ES-I3 (cell line): ENCODE measurements around the gene MRPL3.

Source experiments
- H3K36me3 ChIP-seq: 2 replicates; pipeline ENCODE4 v1.6.1; 2013; ENCODE audit warnings: mild to moderate bottlenecking, low read length, control low read depth, moderate library complexity; ENCODE audit not compliant: insufficient read depth
- H3K4me1 ChIP-seq: 2 replicates; pipeline ENCODE4 v1.6.1; 2013; ENCODE audit warnings: mild to moderate bottlenecking, control low read depth, low read length; ENCODE audit not compliant: insufficient read depth
- H3K9ac ChIP-seq: 2 replicates; pipeline ENCODE4 v1.6.1; 2013; ENCODE audit warnings: low read depth, mild to moderate bottlenecking, low read length, moderate library complexity
- H3K9me3 ChIP-seq: 2 replicates; pipeline ENCODE4 v1.6.1; 2013; ENCODE audit warnings: mild to moderate bottlenecking, low read length, moderate library complexity; ENCODE audit not compliant: control insufficient read depth, insufficient read depth

Gene MRPL3

GRCh38 chr3:131477813-131478212 lies 25.0 kb downstream of the MRPL3 start:
- H3K4me1 ChIP-seq = no peaks in the 10 kb centered on the region
- H3K9ac ChIP-seq = no peak overlapping the region
- peaks cover 3% of the 10 kb centered on the region; the same call in 1 of the 2 replicates for H3K36me3 ChIP-seq
- H3K9me3 ChIP-seq = no peaks in the 10 kb centered on the region

- Histone ChIP-seq H3K9me3 (no peaks in the 10 kb centered on the region), H3K36me3 (peaks cover 6% of the 10 kb centered on the region; the same call in 1 of the 2 replicates), H3K9ac (no peak overlapping the region), H3K4me1 (no peaks in the 10 kb centered on the region)
Observed at GRCh38 chr3:131474115-131474514, 28.7 kb downstream of the MRPL3 start.

- H3K9ac ChIP-seq = no peak overlapping the region
- no peaks in the 10 kb centered on the region for H3K9me3 ChIP-seq
- H3K36me3 ChIP-seq = peaks cover 6% of the 10 kb centered on the region
- H3K4me1 ChIP-seq = no peaks in the 10 kb centered on the region
Observed at GRCh38 chr3:131470377-131470776, 32.4 kb downstream of the MRPL3 start.

GRCh38 chr3:131458653-131459052 lies 44.1 kb downstream of the MRPL3 start:
- no peaks in the 10 kb centered on the region for H3K4me1 ChIP-seq
- no peaks in the 10 kb centered on the region for H3K9me3 ChIP-seq
- no peak overlapping the region for H3K9ac ChIP-seq
- peaks cover 7% of the 10 kb centered on the region; the same call in 1 of the 2 replicates for H3K36me3 ChIP-seq

DNA sequence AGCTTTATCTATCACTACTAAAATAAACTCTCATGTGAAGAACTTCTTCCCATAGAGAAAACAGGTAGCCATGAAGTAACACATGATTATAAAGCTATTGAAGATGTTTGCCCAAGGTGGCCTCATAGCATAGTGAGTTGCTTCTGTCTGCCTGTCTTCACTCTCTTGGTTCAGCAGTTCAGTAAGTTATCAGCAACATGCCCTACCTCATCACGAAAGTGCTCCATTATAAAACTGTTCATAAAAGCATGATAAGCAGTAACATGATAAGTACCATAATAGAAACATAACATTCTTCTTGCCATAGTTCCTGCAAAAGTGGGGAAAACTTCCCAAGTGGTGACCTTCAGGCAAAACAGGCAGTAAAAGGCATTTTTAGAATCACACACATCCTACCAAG lies 45.6 kb downstream of the MRPL3 start:
- Histone ChIP-seq H3K36me3 (peaks cover 7% of the 10 kb centered on the region; the same call in 1 of the 2 replicates), H3K4me1 (no peaks in the 10 kb centered on the region), H3K9ac (no peak overlapping the region), H3K9me3 (no peaks in the 10 kb centered on the region)

GRCh38 chr3:131454501-131454900 lies 48.3 kb downstream of the MRPL3 start:
- H3K4me1 ChIP-seq = no peaks in the 10 kb centered on the region
- peaks cover under 1% of the 10 kb centered on the region; the same call in 1 of the 2 replicates for H3K36me3 ChIP-seq
- H3K9ac ChIP-seq = no peak overlapping the region
- H3K9me3 ChIP-seq = no peaks in the 10 kb centered on the region

DNA sequence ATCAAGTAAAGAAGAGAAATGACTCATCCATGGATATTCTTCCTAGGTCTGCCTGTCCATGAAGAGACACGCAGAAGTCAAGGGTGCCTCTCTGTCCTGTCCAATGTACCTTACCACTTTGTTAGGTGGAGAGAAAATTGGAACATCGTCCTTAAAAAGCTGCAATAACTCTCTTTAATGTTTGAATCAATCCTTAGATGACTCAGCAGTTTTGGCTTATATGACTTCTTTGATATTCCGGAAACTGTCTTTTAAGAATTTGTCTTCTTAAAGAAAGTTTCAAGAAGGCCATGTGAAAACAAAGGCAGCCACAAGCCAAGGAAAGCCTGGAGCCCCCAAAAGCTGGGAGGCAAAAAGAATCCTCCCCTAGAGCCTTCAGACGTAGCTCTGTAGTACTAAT lies 49.2 kb downstream of the MRPL3 start:
- H3K4me1 ChIP-seq = no peaks in the 10 kb centered on the region
- no peaks in the 10 kb centered on the region for H3K9me3 ChIP-seq
- no peak overlapping the region for H3K9ac ChIP-seq
- H3K36me3 ChIP-seq = no peaks in the 10 kb centered on the region; the same call in 1 of the 2 replicates

DNA sequence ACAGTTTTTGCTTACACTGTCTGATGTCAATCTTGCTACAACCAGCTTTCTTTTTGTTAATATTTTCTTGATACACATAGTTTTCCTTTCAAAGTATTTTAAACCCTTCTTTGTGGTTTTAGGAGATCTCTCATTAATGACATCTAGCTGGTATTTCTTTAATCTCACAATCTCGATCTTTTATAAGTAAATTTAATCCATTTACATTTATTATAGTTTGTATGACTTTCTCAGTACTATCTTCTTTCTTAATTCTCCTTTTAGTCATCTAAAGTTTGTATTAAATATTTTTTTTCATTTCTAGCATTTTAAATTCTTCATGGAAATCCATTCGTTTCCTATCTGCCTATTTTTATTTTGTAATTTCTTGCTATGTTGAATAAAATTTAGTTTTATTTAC lies 55.4 kb downstream of the MRPL3 start:
- no peaks in the 10 kb centered on the region for H3K9me3 ChIP-seq
- no peaks in the 10 kb centered on the region for H3K4me1 ChIP-seq
- H3K36me3 ChIP-seq = no peaks in the 10 kb centered on the region
- H3K9ac ChIP-seq = no peak overlapping the region

DNA sequence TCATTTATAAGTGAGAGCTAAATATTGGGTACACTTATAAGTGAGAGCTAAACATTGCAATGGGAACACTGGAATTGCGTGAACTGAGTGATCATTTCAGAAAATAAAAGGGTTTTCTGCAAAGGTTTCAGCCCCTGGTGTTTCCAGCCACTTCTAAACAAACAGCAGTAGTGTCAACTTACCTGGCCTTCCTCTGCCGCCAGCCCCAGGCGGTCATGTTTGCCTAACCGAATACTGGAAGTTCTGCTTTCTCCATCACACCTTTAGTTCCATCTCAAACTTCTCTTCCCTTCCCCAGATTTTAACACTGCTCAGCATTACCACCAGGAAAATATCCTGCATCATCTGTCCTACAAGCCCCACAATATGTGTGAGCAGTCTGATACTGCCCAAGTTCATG lies 58.6 kb downstream of the MRPL3 start:
- H3K9ac ChIP-seq = no peak overlapping the region

GRCh38 chr3:131439084-131439483 lies 63.7 kb downstream of the MRPL3 start:
- Histone ChIP-seq H3K36me3 (no peaks in the 10 kb centered on the region), H3K9me3 (no peaks in the 10 kb centered on the region), H3K4me1 (no peaks in the 10 kb centered on the region), H3K9ac (no peak overlapping the region)

More for the DNA sequence above, 58.6 kb downstream of the MRPL3 start:
- Histone ChIP-seq H3K4me1 (no peaks in the 10 kb centered on the region), H3K9me3 (no peaks in the 10 kb centered on the region), H3K36me3 (no peaks in the 10 kb centered on the region)

DNA sequence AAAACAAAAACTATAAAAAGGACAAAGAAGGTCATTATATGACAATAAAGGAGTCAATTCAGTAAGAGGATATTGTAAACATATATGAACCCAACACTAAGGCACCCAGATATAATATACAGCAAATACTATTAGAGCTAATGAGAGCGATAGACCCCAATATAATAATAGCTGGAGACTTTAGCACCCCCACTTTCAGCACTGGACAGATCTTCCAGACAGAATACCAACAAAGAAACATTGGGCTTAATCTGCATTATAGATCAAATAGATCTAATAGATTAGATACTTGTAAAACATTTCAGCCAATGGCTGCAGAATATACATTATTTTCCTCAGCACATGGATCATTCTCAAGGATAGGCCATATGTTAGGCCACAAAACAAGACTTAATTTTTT lies 67.8 kb downstream of the MRPL3 start:
- no peaks in the 10 kb centered on the region for H3K4me1 ChIP-seq
- H3K9me3 ChIP-seq = no peaks in the 10 kb centered on the region
- H3K9ac ChIP-seq = no peak overlapping the region
- no peaks in the 10 kb centered on the region for H3K36me3 ChIP-seq

GRCh38 chr3:131432441-131432840 lies 70.3 kb downstream of the MRPL3 start:
- Histone ChIP-seq H3K4me1 (0 out of 2 replicates have a peak, but pooled peaks cover 2% of the 10 kb centered on the region), H3K9ac (no peak overlapping the region), H3K36me3 (no peaks in the 10 kb centered on the region)

DNA sequence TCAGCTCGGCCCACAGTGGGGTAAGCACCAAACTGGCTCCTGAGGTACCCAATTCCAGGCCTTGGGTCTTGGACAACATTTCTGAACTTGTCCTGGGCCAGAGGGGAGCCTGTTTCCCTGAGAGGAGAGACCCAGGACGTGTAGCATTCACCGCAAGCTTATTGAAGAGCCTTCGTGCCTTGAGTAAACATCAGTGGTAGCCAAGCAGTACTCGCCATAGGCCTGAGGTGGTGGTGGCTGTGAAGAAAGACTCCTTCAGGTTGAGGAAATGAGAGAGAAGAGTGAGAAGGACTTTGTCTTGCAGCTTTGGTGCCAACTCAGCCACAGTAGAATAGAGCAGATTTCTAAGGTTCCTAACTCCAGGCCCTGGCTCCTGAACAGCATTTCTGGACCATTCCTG lies 71.0 kb downstream of the MRPL3 start:
- Histone ChIP-seq H3K9me3 (no peaks in the 10 kb centered on the region), H3K9ac (no peak overlapping the region), H3K36me3 (no peaks in the 10 kb centered on the region), H3K4me1 (0 out of 2 replicates have a peak, but pooled peaks cover 7% of the 10 kb centered on the region)

More at GRCh38 chr3:131432441-131432840, 70.3 kb downstream of the MRPL3 start:
- no peaks in the 10 kb centered on the region for H3K9me3 ChIP-seq

DNA sequence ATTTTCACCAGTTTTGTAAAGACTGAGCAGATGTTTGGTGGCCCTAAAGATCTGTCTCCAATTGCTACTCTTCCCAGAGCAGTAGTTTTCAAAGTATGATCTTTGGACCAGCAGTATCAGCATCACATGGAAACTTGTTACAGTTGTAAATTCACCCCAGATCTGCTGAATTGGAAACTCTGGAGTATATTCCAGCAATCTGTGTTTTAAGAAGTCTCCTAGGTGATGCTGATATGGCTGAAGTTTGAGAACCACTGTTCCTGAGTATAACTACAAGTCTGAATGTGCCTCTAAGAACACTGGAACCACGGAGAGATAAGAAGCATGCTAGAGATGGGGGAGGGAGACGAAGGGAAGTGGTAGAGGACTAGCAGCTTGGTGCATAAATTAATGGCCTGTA lies 75.5 kb downstream of the MRPL3 start:
- H3K4me1 ChIP-seq = 0 out of 2 replicates have a peak, but pooled peaks cover 7% of the 10 kb centered on the region
- no peaks in the 10 kb centered on the region for H3K9me3 ChIP-seq
- H3K9ac ChIP-seq = no peak overlapping the region
- H3K36me3 ChIP-seq = no peaks in the 10 kb centered on the region

DNA sequence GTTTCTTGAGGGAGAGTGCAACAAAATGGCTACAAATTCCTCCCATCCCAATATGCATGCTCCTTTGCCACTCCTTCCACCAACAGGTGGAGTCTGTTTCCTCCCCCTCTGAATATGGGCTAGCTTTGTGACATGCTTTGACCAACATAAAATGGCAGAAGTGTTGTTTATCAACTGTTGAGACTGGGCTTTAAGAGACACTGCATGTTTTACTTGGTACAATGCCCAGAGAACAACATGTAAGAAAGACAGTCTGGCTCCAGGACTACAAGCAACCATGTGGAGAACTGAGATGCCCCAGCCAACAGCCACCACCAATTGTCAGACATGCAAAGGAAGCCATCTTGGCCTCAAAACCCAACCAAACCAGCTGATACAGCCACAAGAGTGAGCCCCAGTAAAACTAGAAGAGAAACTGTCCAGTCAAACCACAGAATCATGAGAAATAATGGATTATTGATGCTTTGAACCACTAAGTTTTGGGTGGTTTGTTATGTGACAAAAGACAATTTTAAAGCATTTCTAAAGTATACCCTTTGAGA lies 80.7 kb downstream of the MRPL3 start:
- no peak overlapping the region for H3K9ac ChIP-seq
- no peaks in the 10 kb centered on the region for H3K36me3 ChIP-seq
- H3K4me1 ChIP-seq = 0 out of 2 replicates have a peak, but pooled peaks cover 1% of the 10 kb centered on the region
- no peaks in the 10 kb centered on the region for H3K9me3 ChIP-seq
